Tibial artery (tissue), 4 donors: ENCODE data around the gene MYBL2.

Experiments used
- DNase-seq, 2 donors: peaks; one replicate each; pipeline ENCODE4 v3.0.0-alpha.2; 2019
- H3K27ac ChIP-seq, 2 donors: fragments of 200-600 bp; sonication (generic) in 1 of 2; 1 replicate in 1 of 2; 2 replicates in 1 of 2; pipeline ENCODE4 v1.5.1; 2018 to 2019; ENCODE audit warnings: mild to moderate bottlenecking in 1 of 2
- H3K27me3 ChIP-seq, 2 donors: fragments of 200-600 bp; sonication (generic) in 1 of 2; one replicate each; pipeline versions ENCODE4 v1.5.1 to v1.6.0; 2016 to 2019
- H3K36me3 ChIP-seq, 3 donors: fragments of 200-600 bp; sonication (generic) in 2 of 3; one replicate each; pipeline ENCODE4 v1.5.1; 2016 to 2019; ENCODE audit warnings: mild to moderate bottlenecking in 2 of 3
- H3K4me1 ChIP-seq, 4 donors: fragments of 200-600 bp; sonication (generic) in 2 of 4; 1 replicate in 3 of 4; 2 replicates in 1 of 4; pipeline ENCODE4 v1.5.1; 2016 to 2019
- H3K4me3 ChIP-seq, 2 donors: fragments of 200-600 bp; sonication (generic) in 1 of 2; 1 replicate in 1 of 2; 2 replicates in 1 of 2; pipeline ENCODE4 v1.5.1; 2018 to 2019; ENCODE audit warnings: mild to moderate bottlenecking in 2 of 2
- H3K9me3 ChIP-seq, 3 donors: fragments of 200-600 bp; sonication (generic) in 1 of 3; one replicate each; pipeline ENCODE4 v1.5.1; 2016 to 2019
- intact Hi-C: fragments of 100-400 bp; cut with DNase I; formaldehyde crosslinking; loops from one replicate; pipeline ENCODE4 v1.15.0; 2023; ENCODE audit warnings: low total_unique reads
- TF ChIP-seq, protein P1 (sequence below), 2 experiments: fragments of 200-600 bp in 1 of 2; fragments of 450-650 bp in 1 of 2; IDR thresholded peaks; one replicate each; pipeline ENCODE4 v1.5.1; 2017 to 2019; ENCODE audit warnings: antibody characterized with exemption in 2 of 2, mild to moderate bottlenecking in 1 of 2, moderate library complexity in 1 of 2

Gene MYBL2

GRCh38 chr20:43700627-43701026, 33.7 kb downstream of the MYBL2 start:
- H3K27ac ChIP-seq = no peak overlapping the region
- DNase-seq = no peak
- H3K27me3 ChIP-seq = no peaks in the 10 kb centered on the region
- intact Hi-C loops = no loop called here
- no peak overlapping the region for H3K4me3 ChIP-seq
- no peaks in the 10 kb centered on the region for H3K4me1 ChIP-seq
- H3K9me3 ChIP-seq = no peaks in the 10 kb centered on the region
- TF ChIP-seq, protein P1, sequence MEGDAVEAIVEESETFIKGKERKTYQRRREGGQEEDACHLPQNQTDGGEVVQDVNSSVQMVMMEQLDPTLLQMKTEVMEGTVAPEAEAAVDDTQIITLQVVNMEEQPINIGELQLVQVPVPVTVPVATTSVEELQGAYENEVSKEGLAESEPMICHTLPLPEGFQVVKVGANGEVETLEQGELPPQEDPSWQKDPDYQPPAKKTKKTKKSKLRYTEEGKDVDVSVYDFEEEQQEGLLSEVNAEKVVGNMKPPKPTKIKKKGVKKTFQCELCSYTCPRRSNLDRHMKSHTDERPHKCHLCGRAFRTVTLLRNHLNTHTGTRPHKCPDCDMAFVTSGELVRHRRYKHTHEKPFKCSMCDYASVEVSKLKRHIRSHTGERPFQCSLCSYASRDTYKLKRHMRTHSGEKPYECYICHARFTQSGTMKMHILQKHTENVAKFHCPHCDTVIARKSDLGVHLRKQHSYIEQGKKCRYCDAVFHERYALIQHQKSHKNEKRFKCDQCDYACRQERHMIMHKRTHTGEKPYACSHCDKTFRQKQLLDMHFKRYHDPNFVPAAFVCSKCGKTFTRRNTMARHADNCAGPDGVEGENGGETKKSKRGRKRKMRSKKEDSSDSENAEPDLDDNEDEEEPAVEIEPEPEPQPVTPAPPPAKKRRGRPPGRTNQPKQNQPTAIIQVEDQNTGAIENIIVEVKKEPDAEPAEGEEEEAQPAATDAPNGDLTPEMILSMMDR (IDR thresholded peaks at IDR 0.05) = no peak
- no peaks in the 10 kb centered on the region for H3K36me3 ChIP-seq

DNA sequence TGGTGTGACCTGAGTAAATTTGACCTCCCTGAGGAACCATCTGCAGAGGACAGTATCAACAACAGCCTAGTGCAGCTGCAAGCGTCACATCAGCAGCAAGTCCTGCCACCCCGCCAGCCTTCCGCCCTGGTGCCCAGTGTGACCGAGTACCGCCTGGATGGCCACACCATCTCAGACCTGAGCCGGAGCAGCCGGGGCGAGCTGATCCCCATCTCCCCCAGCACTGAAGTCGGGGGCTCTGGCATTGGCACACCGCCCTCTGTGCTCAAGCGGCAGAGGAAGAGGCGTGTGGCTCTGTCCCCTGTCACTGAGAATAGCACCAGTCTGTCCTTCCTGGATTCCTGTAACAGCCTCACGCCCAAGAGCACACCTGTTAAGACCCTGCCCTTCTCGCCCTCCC, 35.6 kb downstream of the MYBL2 start:
- DNase-seq = no peak
- Histone ChIP-seq H3K27ac (no peak overlapping the region), H3K4me1 (no peaks in the 10 kb centered on the region), H3K36me3 (no peaks in the 10 kb centered on the region), H3K27me3 (no peaks in the 10 kb centered on the region), H3K4me3 (no peak overlapping the region), H3K9me3 (no peaks in the 10 kb centered on the region)
- intact Hi-C loops = no loop called here
- TF ChIP-seq, protein P1 (IDR thresholded peaks at IDR 0.05) = no peak

DNA sequence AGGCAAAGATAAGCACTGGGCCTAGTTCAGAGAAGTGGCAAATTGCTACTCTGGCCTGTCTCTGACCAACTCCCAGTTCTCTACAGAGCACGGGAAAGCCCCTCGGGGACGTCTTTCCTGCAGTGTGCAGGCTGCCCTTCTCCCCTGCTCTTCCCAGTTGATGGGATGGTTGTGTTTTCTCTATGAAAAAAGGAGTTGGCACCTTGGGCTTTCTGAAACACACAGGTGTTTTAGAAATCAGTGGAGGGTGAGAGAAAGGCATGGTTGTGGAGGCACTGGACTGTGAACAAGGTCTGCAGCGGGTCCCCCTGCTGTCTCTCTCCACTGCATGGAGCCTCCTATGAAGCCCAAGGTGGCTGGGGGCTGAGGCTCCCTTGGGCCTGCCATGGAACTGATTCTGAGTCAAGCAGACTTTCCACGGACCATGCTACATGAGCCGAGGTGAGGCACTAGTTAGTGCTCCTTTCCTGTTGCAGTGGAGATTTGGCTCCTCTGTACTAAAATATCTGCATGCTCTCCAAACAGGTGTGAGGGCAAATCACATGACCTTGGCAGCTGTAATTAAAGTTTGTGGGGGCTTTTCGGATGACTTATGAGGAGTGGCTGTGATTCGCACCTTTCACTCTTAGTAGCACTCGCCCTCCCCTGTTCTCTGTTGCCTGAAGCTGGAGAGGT, 43.6 kb downstream of the MYBL2 start:
- Histone ChIP-seq H3K4me3 (no peak overlapping the region), H3K27ac (no peak overlapping the region), H3K4me1 (no peaks in the 10 kb centered on the region), H3K36me3 (no peaks in the 10 kb centered on the region), H3K9me3 (no peaks in the 10 kb centered on the region), H3K27me3 (no peaks in the 10 kb centered on the region)
- DNase-seq = no peak
- TF ChIP-seq, protein P1 (IDR thresholded peaks at IDR 0.05) = no peak
- intact Hi-C loops = no loop called here

GRCh38 chr20:43711098-43711654, 44.3 kb downstream of the MYBL2 start:
- Histone ChIP-seq H3K4me3 (no peak overlapping the region), H3K27me3 (no peaks in the 10 kb centered on the region), H3K9me3 (no peaks in the 10 kb centered on the region), H3K36me3 (no peaks in the 10 kb centered on the region), H3K27ac (no peak overlapping the region), H3K4me1 (no peaks in the 10 kb centered on the region)
- TF ChIP-seq, protein P1 (IDR thresholded peaks at IDR 0.05) = no peak
- DNase-seq = no peak
- intact Hi-C loops = no loop called here

DNA sequence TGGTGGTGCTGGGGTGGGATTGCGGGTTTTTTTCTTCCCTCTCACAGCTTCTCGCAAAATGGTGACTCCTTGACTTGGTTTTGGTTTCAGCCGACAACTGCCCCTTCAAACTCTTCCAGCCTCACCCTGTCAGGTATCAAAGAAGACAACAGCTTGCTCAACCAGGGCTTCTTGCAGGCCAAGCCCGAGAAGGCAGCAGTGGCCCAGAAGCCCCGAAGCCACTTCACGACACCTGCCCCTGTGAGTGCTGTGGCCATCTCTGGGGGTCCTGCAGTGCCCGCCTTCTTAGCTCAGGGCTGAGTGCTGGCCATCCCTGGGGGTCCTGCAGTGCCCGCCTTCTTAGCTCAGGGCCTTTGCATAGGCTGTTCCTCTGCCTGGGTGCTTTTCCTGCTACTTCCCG, 48.1 kb downstream of the MYBL2 start:
- TF ChIP-seq, protein P1 (IDR thresholded peaks at IDR 0.05) = no peak
- no peak for DNase-seq
- no peaks in the 10 kb centered on the region for H3K9me3 ChIP-seq
- no peak overlapping the region for H3K4me3 ChIP-seq
- H3K4me1 ChIP-seq = no peaks in the 10 kb centered on the region
- no peaks in the 10 kb centered on the region for H3K36me3 ChIP-seq
- intact Hi-C loops = no loop called here
- no peaks in the 10 kb centered on the region for H3K27me3 ChIP-seq
- H3K27ac ChIP-seq = no peak overlapping the region
